Fibroblast of pulmonary artery (primary cell): Measurements from ENCODE around the gene ZC3H7B.

Experiments
- DNase-seq: peaks from one replicate; pipeline ENCODE4 v3.0.0-alpha.2; 2010; ENCODE audit warnings: low read depth
- H3K4me3 ChIP-seq: replicated peaks from 2 replicates; pipeline ENCODE4 v1.5.1; 2011; ENCODE audit warnings: low read depth, mild to moderate bottlenecking, control low read depth, low read length, moderate library complexity
- TF ChIP-seq, protein P1 (sequence below): IDR thresholded peaks from 2 replicates; pipeline ENCODE4 v1.5.1; 2011; ENCODE audit warnings: mild to moderate bottlenecking, control low read depth, low read length, inconsistent platforms; ENCODE audit errors: missing control alignments

Gene ZC3H7B

DNA sequence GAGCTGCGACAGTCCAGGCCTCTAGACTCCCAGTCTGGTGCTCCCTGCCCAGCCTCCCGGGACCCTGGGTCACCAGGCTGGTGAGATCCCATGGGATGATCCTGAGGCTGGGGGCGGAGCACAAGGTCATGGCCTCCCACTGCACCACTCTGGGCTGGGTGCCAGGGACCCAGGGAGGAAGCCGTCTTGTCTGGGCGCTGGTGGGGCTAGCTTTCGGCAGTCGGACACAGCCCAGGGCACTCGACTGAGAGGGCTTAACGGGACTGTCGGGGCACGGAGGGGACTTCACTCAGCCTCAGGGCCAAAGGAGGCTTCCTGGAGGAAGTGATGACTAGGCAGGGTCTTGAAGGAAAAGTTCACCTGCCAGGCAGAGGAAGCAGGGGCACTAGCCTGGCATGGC, 39.0 kb downstream of the ZC3H7B start:
- TF ChIP-seq, protein P1, sequence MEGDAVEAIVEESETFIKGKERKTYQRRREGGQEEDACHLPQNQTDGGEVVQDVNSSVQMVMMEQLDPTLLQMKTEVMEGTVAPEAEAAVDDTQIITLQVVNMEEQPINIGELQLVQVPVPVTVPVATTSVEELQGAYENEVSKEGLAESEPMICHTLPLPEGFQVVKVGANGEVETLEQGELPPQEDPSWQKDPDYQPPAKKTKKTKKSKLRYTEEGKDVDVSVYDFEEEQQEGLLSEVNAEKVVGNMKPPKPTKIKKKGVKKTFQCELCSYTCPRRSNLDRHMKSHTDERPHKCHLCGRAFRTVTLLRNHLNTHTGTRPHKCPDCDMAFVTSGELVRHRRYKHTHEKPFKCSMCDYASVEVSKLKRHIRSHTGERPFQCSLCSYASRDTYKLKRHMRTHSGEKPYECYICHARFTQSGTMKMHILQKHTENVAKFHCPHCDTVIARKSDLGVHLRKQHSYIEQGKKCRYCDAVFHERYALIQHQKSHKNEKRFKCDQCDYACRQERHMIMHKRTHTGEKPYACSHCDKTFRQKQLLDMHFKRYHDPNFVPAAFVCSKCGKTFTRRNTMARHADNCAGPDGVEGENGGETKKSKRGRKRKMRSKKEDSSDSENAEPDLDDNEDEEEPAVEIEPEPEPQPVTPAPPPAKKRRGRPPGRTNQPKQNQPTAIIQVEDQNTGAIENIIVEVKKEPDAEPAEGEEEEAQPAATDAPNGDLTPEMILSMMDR, result no peak
- H3K4me3 ChIP-seq, result no peak overlapping the region
- DNase-seq, result no peak

DNA sequence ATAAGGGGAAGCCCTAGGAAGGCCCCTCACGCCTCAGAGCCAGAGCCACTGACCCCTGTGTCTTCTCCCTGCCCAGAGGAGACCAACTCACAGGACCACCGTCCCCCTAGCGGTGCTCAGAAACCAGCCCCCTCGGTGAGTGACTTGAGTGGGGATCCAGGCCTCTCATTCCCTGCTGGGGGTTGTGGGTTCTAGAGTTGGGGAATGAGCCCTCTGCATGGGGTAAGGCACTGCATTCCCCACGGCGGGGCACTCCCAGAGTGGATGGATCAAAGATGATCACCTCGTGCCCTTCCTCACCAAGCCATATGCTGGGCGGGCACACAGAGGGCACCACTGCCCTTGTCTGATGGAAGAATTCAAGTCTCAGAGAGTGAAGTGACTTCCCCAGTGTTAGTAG, 39.7 kb downstream of the ZC3H7B start:
- TF ChIP-seq, protein P1, result no peak
- DNase-seq, result no peak
- H3K4me3 ChIP-seq, result no peak overlapping the region

DNA sequence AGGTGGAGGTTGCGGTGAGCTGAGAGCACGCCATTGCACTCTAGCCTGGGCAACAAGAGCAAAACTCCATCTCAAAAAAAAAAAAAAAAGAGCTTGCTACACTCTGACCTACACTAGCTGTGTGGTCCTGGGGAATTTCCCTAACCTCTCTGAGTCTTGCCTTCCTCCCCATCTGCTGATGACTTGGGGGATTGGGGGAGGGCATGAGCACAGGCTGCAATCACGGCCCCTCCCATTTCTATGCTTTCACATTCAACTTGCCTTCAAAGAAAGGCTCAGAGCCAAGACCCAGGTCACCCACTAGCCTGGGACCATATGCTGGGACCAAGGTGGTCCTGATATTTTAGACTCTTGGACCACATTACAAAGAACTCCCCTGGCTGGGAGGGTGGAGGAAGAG, 40.7 kb downstream of the ZC3H7B start:
- no peak for DNase-seq
- H3K4me3 ChIP-seq, result no peak overlapping the region
- TF ChIP-seq, protein P1, result no peak

DNA sequence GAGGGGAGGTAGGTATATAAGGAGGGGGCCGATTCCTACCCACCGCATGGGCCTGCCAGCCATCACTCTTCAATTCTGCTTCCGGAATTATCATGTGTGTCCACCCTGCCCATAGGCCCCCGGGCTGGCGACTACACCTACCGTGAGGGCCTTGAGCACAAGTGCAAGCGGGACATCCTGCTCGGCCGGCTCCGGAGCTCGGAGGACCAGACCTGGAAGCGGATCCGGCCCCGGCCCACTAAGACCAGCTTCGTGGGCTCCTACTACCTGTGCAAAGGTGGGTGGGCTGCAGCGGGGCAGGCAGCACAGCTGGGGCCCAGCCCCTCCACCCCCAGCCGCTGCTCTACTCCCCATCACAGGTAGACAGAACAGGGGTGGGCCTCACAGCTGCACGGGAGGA, 42.0 kb downstream of the ZC3H7B start:
- TF ChIP-seq, protein P1, result no peak
- no peak for DNase-seq
- no peak overlapping the region for H3K4me3 ChIP-seq

DNA sequence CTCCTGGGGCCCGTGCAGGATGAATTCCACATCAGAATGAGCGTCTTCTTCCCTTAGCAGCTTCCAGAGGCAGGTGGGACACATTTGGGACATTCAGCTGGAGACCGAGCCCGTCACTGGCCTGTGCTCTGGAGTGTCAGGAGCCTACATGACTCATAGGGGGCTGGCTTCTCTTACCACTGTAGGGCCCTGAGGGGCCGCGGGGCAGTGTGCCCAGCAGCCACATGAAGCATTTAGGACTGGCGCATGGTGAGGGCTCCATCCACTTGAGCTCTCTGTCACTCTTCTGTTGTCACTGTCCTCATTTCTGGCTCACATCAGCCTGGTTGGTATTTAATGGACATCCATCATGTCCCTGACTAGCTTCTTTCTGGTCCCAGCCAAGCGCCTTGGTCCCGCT, 42.4 kb downstream of the ZC3H7B start:
- TF ChIP-seq, protein P1, result no peak
- no peak overlapping the region for H3K4me3 ChIP-seq
- DNase-seq, result no peak

DNA sequence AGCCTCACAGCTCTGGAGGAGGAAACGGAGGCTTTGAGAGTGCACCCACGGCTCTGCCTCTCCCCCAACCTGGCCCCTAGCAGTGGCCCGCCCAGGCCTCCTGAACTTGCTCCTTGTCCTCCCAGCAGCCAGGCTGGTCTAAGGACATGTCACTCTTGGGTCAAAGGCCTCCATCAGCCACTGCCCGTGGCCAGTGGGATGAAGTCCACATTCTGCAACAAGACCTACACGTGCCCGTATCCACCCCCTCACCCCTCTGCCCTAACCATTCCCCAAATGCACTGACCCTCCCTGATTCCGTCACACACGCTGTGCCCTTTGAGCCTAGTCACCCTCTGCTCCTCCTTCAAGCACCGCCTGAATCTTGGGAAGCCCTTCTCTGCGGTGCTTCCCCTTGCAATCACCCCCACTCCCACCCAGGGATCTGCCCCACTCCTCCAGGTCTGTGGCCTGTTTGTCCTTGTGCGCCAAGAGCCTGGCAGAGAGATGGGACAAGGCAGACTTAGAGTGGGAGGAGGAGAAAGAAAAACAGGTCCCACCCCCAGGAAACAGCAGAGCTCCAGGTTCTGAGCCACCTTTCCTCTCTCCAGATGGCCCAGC, 43.0 kb downstream of the ZC3H7B start:
- H3K4me3 ChIP-seq, result no peak overlapping the region
- TF ChIP-seq, protein P1, result no peak
- no peak for DNase-seq

DNA sequence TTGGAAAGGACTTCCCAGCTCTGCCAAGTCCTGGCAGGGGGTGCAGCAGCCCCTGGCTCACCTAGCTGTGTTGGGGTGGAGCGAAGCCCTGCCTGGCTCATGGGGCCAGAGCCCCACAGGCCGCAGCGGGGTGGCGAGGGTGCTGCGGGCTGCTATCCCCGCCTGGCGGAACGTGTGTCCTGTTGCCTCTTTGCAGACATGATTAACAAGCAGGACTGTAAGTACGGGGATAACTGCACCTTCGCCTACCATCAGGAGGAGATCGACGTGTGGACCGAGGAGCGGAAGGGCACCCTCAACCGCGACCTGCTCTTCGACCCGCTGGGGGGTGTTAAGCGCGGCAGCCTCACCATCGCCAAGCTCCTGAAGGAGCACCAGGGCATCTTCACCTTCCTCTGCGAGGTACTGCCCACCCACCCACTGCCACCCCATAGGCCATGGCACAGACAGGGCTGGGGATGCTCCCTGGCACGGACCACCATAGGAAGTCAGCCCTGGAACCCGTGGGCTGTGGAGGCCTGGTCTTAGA, 44.5 kb downstream of the ZC3H7B start:
- H3K4me3 ChIP-seq, result no peak overlapping the region
- DNase-seq, result no peak
- TF ChIP-seq, protein P1, result no peak
